ENCODE data around the gene MELK.

DNA sequence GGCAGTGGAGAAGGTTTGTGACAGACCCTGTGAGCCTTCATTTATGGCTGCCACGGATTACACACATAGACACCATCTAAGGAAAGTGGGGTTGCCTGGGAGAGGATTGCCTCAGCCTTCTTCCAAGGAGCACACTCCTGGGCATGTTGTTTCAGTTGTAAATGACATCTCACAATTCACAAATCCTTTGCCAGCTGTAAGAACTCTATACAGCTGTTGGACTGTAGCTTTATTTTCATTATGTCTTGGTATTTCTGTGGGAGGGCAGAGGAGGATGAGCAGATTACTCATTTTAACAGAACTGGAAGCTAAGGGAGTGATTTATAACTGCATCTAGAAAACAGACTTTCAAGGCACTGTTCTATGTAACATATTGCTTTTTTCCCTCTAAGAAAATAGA is 25.6 kb downstream of the MELK start:
- TF ChIP-seq, protein P1, sequence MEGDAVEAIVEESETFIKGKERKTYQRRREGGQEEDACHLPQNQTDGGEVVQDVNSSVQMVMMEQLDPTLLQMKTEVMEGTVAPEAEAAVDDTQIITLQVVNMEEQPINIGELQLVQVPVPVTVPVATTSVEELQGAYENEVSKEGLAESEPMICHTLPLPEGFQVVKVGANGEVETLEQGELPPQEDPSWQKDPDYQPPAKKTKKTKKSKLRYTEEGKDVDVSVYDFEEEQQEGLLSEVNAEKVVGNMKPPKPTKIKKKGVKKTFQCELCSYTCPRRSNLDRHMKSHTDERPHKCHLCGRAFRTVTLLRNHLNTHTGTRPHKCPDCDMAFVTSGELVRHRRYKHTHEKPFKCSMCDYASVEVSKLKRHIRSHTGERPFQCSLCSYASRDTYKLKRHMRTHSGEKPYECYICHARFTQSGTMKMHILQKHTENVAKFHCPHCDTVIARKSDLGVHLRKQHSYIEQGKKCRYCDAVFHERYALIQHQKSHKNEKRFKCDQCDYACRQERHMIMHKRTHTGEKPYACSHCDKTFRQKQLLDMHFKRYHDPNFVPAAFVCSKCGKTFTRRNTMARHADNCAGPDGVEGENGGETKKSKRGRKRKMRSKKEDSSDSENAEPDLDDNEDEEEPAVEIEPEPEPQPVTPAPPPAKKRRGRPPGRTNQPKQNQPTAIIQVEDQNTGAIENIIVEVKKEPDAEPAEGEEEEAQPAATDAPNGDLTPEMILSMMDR (IDR thresholded peaks at IDR 0.05; ENCODE audit: extremely low read depth in 1 of 2, insufficient read depth in 1 of 2, low read depth in 1 of 2, low read length in 2 of 2), result no peak
- no peak for TF ChIP-seq POLR2A (IDR thresholded peaks at IDR 0.05; ENCODE audit: low read depth, low read length)
- no peak for TF ChIP-seq JUN (IDR thresholded peaks at IDR 0.05; ENCODE audit: borderline replicate concordance, insufficient read depth, insufficient read length, low read depth)

Measured in endothelial cell of umbilical vein (primary cell).